Activated gamma-delta T cell treated with Interleukin-2 at 50 U/mL for 16 hours (primary cell): ENCODE measurements around the gene GRK2.
"Not testable (repeated sequence)": the region's sequence is repeated elsewhere in the genome, so short reads cannot be mapped to it uniquely, and the experiment has no call there.

Experiments used
- DNase-seq: peaks from one replicate; pipeline ENCODE4 v3.0.0-alpha.2; 2020

The GRK2 gene

GRCh38 chr11:67317205-67317887 is 51.1 kb downstream of the GRK2 start:
- DNase-seq, result peak; percentile 99

GRCh38 chr11:67317888-67318555 is 51.7 kb downstream of the GRK2 start:
- DNase-seq, result no peak

GRCh38 chr11:67318876-67319275 is 52.6 kb downstream of the GRK2 start:
- not testable (repeated sequence) for DNase-seq

GRCh38 chr11:67320011-67320410 is 53.7 kb downstream of the GRK2 start:
- no peak for DNase-seq

GRCh38 chr11:67320691-67321090 is 54.4 kb downstream of the GRK2 start:
- DNase-seq, result no peak

DNA sequence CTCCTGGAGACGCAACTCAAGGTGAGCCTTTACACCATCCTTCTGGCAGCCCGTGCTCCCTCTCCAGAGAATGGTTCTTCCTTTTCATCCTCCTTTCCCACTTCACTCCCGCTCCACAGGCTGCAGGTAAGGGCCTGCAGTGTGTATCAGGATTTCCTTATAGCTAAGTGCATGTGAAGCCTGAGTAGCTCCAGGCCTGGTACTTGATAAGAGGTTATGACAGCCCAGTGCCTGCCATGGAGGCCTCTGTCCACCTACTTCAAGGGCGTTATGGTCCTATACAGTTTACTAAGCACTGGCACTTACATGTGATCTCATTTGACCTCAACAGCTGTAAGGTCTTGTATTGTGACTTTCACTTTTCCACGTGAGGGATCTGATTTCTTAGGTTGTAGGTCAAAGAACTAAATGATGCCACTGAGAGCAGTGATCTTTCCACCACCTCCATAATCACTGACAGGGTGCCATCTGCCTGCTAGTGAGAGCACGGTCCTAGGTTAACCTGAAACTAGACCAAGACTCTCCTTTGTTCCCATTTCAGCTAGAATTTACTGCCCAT is 55.1 kb downstream of the GRK2 start:
- DNase-seq, result no peak

DNA sequence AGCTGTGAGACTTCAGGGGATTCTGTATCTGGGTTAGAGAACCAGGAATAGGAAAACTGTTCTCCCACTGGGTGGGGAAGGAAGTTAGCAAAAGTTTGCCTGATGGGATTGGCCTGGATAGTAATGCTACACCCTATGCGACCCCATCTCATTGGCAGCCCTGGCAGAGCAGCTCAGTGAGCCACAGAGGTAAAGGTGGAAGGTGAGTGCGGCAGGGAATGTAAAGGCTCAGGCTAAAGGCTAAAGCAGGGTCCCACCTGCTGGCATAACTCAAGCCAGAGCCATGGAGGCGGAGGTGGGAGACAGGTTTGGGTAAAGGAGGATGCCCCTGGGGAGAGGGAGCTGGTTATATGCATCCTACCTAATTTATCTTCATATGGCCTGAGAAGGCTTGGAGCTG is 55.8 kb downstream of the GRK2 start:
- DNase-seq, result no peak

DNA sequence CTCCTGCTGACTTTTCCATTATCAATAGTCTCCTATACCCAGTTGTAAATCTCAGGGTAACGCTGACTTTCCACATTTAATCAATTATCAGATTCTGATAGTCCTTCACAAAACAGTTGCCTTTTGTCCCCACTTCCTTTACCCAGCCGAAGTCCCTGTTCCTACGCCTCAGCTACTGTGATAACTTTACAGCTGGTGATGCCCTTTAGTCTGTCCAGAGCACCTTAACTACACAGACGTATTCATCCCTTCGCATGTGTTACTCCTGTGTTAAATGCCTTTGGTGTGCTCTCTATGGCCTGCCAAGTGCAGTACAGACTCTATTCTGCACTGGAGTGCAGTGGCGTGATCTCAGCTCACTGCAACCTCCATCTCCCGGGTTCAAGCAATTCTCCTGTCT is 57.3 kb downstream of the GRK2 start:
- no peak for DNase-seq

- no peak for DNase-seq
Measured at GRCh38 chr11:67332081-67332691, 65.9 kb downstream of the GRK2 start.
